Heart left ventricle (tissue), 13 donors: ENCODE data around the gene HARBI1.

Source experiments
- POLR2A ChIP-seq, 2 donors: fragments of 450-650 bp; IDR thresholded peaks; one replicate each; pipeline ENCODE4 v1.6.1; 2017; ENCODE audit warnings: antibody characterized with exemption in 2 of 2, mild to moderate bottlenecking in 2 of 2, moderate library complexity in 2 of 2
- TF ChIP-seq, protein P1 (sequence below), 12 donors: fragments of 200-600 bp; sonication (generic) in 4 of 12; IDR thresholded peaks; one replicate each; pipeline versions ENCODE4 v1.5.0 to v1.8.0; 2018 to 2022; ENCODE audit warnings: antibody characterized with exemption in 12 of 12, mild to moderate bottlenecking in 5 of 12
- donor health status: ischemic (EF 13 %, LVEDD 7.1; RV severe dilation, severe dysfunction).
- donor health status: DM: no; HTN: yes; CAD: no.
- donor health status: DM: no; HTN: no; CAD: no.
- donor health status: ischemic (EF 25% LVEDD 6.9; RV normal size, moderate dysfunction).
- donor health status: ischemic (EF 25% LVEDD 5.7; RV mildly dilated, moderate dysfunction).
- donor health status: ischemic (EF 35%, LVEDD 5.7; RV mildly dilated, moderate dysfunction).
- donor health status: nonischemic (EF 11% LVEDD 7.7; RV severe dilation, severe dysfunction).
- donor health status: DM: yes; HTN: yes; CAD: no.
- donor health status: PGD.
- donor health status: ischemic (EF 29% LVEDD 5.4; RV normal size, mild dysfunction).
- donor health status: nonischemic (EF 23%, LVEDD 6.1; RV moderate dilation, normal function).

DNA sequence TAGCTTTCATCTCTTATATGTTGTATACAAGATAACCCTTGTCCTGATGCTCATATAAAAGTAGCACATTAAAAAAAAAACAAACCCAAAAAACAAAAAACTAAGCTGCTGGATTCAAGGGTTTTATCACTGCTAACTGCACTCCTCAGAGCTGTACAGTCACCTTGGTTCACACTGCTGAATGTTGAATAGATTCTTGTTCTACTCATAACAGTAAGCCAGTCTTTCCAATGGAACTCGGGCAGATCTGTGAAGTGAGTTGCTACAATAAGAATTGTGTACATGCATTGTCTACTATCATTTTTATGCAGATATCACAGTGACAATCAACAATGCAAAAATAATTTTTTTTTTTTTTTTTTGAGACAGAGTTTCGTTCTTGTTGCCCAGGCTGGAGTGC, 4.7 kb downstream of the HARBI1 start:
- TF ChIP-seq POLR2A (IDR thresholded peaks at IDR 0.05), result no peak
- TF ChIP-seq, protein P1, sequence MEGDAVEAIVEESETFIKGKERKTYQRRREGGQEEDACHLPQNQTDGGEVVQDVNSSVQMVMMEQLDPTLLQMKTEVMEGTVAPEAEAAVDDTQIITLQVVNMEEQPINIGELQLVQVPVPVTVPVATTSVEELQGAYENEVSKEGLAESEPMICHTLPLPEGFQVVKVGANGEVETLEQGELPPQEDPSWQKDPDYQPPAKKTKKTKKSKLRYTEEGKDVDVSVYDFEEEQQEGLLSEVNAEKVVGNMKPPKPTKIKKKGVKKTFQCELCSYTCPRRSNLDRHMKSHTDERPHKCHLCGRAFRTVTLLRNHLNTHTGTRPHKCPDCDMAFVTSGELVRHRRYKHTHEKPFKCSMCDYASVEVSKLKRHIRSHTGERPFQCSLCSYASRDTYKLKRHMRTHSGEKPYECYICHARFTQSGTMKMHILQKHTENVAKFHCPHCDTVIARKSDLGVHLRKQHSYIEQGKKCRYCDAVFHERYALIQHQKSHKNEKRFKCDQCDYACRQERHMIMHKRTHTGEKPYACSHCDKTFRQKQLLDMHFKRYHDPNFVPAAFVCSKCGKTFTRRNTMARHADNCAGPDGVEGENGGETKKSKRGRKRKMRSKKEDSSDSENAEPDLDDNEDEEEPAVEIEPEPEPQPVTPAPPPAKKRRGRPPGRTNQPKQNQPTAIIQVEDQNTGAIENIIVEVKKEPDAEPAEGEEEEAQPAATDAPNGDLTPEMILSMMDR (IDR thresholded peaks at IDR 0.05), result no peak
